ENCODE results near the gene KIF3C.

- TF ChIP-seq CTCF (IDR thresholded peaks at IDR 0.05; ENCODE audit: low read length) (no peak), EZH2 (IDR thresholded peaks at IDR 0.05; ENCODE audit: borderline replicate concordance, low read length) (no peak)
Measured at GRCh38 chr2:25939257-25939668, 43.0 kb downstream of the KIF3C start.
